Measurements from ENCODE around the gene SLC6A15. TPM values are rescaled to one million over a fixed set of nuclear protein-coding genes. Genes with fewer than 3 reads are reported as not detected.

SLC6A15 gene
- total and polyA plus RNA-seq, 2 donors (not counting 3 experiments of a cell fraction or from before 2014, with no cell fraction given): 0.03 to 0.24 TPM

DNA sequence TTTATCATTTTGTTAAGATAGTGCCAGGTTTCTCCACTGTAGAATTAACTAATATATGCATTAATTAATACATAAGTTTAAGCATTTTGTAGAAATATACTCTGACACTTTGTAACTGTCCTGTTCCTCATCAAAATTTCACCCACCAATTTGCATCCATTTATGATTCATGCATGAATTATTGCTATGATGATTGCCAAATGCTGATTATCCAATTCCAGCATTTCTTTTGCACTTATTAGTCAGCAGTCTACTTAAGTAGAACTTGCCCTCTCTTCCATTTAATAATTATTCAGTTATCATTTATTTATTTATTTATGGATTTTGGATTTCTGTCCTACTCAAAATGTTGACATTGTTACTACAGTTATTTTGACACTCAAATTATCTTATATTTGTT, 72.2 kb downstream of the SLC6A15 start:
- ChIA-PET POLR2A (no interaction called here), CTCF (no interaction called here)
- FAIRE-seq (no peak), DNase-seq (ENCODE audit: low read depth, low spot score) (no peak)
- no peaks in the 10 kb centered on the region for H3K9me1 ChIP-seq (replicated peaks; ENCODE audit: control insufficient read depth, extremely low read depth, insufficient read depth, low read length)
- no peaks in the 10 kb centered on the region for H3K9me3 ChIP-seq (replicated peaks; ENCODE audit: control insufficient read depth, insufficient read depth, low read length)
- H2AFZ ChIP-seq (ENCODE audit: low read depth, low read length): no peak overlapping the region
- H3K36me3 ChIP-seq (ENCODE audit: control insufficient read depth in 2 of 2, extremely low read depth in 1 of 2, insufficient read depth in 2 of 2, low read length in 2 of 2): no peaks in the 10 kb centered on the region
- H3K27me3 ChIP-seq (ENCODE audit: control insufficient read depth in 2 of 2, insufficient read depth in 2 of 2, low read length in 2 of 2): no peaks in the 10 kb centered on the region
- H3K9ac ChIP-seq (replicated peaks; ENCODE audit: extremely low read depth, insufficient read depth, low read length): no peak overlapping the region
- no peaks in the 10 kb centered on the region for H4K20me1 ChIP-seq (replicated peaks; ENCODE audit: control insufficient read depth, extremely low read depth, insufficient read depth, low read length)
- no TSS peak for BruUV-seq (replicated peaks)
- intact Hi-C loops (cut with micrococcal nuclease): loop anchor here (5.0 to 10.0 kb wide), 2 partner anchors 1013 to 1836 kb away; no protein-coding TSS in a partner anchor
- dilution Hi-C loops (cut with MboI; ENCODE audit: extremely low pct_ligation_motif_present, low sequenced_read_pairs): no loop called here
- no peaks in the 10 kb centered on the region for H3K79me2 ChIP-seq (ENCODE audit: control insufficient read depth, insufficient read depth, low read length)
- TF ChIP-seq JUN (IDR thresholded peaks at IDR 0.05; ENCODE audit: borderline replicate concordance, insufficient read depth, insufficient read length, low read depth): no peak
- no peak for TF ChIP-seq POLR2A (IDR thresholded peaks at IDR 0.05; ENCODE audit: low read depth, low read length)
- TF ChIP-seq GATA2 (IDR thresholded peaks at IDR 0.05; ENCODE audit: insufficient read depth, insufficient read length, low read depth, low read length): no peak
- TF ChIP-seq FOS (IDR thresholded peaks at IDR 0.05; ENCODE audit: borderline replicate concordance, insufficient read depth, low read length): no peak
- TF ChIP-seq MYC (IDR thresholded peaks at IDR 0.05; ENCODE audit: low read depth, low read length): no peak
- no peak for TF ChIP-seq EZH2 (IDR thresholded peaks at IDR 0.05; ENCODE audit: borderline replicate concordance, low read depth, low read length, severe bottlenecking)
- TF ChIP-seq POLR2AphosphoS5 (IDR thresholded peaks at IDR 0.05; ENCODE audit: insufficient read depth, low read depth, low read length): no peak
- no peak for TF ChIP-seq MAX (IDR thresholded peaks at IDR 0.05; ENCODE audit: insufficient read depth, insufficient read length)
- no peak for TF ChIP-seq CTCF (IDR thresholded peaks at IDR 0.05; ENCODE audit: extremely low read depth in 1 of 2, insufficient read depth in 1 of 2, low read depth in 1 of 2, low read length in 2 of 2)
- H3K4me1 ChIP-seq (ENCODE audit: control insufficient read depth, extremely low read depth, insufficient read depth, low read length): no peaks in the 10 kb centered on the region
- no peak overlapping the region for H3K4me2 ChIP-seq (ENCODE audit: insufficient read depth, low read length)
- H3K4me3 ChIP-seq (replicated peaks in 1 of 3; ENCODE audit: insufficient read depth in 1 of 3, low read depth in 1 of 3, low read length in 3 of 3): no peak overlapping the region
- H3K27ac ChIP-seq (ENCODE audit: insufficient read depth, low read depth, low read length): no peak overlapping the region

Measured in endothelial cell of umbilical vein (primary cell).